ENCODE data around the gene PIGT.

- TF ChIP-seq SIN3A (IDR thresholded peaks at IDR 0.05; ENCODE audit: borderline replicate concordance, insufficient read depth, low read length) (no peak), POLR2AphosphoS5 (IDR thresholded peaks at IDR 0.05; ENCODE audit: low read depth, low read length) (no peak), REST (IDR thresholded peaks at IDR 0.05; ENCODE audit: insufficient read depth in 1 of 2, low read depth in 2 of 2, low read length in 2 of 2) (no peak), TAF1 (IDR thresholded peaks at IDR 0.05; ENCODE audit: borderline replicate concordance, insufficient read depth, low read length) (no peak), FOXP2 (optimal IDR thresholded peaks at IDR 0.05; ENCODE audit: borderline replicate concordance, extremely low read depth, extremely low read length, insufficient read depth) (no peak)
Measured at GRCh38 chr20:45392733-45393132, 23.2 kb upstream of the PIGT start.

Measured in PFSK-1 (cell line).